HG03520 (cell line): ENCODE results near the gene XPO4.

Source experiments
- ATAC-seq: cut with Tn5 transposase; IDR thresholded peaks from one replicate; pipeline ENCODE4 v1.9.1; 2021; ENCODE audit warnings: mild to moderate bottlenecking, moderate library complexity; ENCODE audit not compliant: unreplicated experiment

Gene XPO4

GRCh38 chr13:20831254-20831653 lies 71.3 kb downstream of the XPO4 start:
- ATAC-seq, result no peak

DNA sequence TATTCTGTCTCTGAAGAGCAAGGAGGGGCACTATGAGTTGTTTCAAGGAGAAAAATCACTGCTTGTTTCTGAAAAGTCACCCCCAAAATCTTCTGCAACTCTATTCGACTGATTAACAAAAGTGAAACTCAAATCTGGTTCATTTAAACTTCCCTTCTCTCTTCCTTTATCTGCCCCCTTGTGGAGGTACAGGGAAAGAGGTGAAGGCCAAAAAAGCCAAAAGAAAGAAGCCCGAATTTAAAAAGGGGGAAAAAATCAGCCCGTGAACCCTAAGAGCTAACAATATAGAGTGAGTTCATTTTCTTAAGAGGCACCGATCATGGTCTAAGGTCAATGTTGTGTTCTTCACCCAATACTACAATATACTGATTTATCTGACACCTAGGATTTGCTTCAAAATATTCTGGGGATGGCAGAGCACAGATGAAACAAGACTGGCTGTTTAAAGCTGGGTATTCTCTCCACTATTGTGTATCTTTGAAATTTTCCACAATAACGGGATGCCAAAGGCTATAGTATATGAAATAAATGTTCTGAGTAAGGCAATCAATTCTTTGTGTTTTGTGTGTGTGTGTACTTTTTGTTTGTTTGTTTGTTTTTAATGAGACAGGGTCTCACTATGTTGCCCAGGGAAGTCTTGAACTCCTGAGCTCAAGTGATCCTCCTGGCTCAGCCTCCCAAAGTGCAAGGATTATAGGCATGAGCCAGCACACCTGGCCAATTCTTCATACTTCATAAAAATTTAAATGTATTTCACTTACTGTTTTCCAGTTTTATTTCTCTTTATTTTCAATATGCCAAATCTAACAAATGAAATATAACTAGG lies 73.8 kb downstream of the XPO4 start:
- no peak for ATAC-seq

- no peak for ATAC-seq
These were observed 75.5 kb downstream of the XPO4 start for GRCh38 chr13:20826843-20827560.

DNA sequence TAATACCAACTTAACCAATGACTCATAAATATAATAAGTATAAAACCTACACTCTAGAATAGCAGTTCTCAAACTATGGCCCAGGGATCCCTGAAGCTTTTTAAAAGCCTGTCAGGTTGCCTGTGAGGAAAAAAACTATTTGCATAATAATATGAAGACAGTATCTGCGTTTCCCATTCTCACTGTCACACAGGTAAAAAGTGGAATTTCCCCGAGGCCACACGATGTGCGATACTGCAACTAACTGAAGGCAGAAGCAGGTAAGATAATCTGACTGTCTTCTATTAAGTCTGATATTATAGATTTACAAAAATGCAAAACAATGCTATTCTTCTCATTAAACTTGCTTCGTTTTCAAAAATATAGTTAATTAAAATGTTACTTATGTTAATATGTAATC lies 76.2 kb downstream of the XPO4 start:
- ATAC-seq, result no peak

GRCh38 chr13:20825477-20825875 lies 77.1 kb downstream of the XPO4 start:
- no peak for ATAC-seq

GRCh38 chr13:20824762-20825476 lies 77.6 kb downstream of the XPO4 start:
- no peak for ATAC-seq

DNA sequence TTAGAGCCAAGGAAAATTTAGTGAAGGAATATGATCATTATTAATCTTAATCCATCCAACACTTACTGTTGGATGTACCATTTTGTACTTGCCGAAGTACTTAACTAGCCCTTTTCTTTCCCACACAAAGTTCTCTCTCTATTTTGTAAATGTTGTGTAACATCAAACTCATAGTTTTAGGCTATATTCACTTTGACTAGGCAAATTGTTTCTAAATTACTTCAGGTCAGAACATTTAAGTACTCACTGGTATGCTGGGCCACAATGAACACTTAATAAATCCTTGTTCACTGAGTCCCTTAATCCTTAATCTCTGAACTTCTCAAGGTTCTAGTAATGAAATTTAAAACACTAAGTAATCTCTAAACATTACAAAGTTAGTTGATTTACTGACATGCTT lies 79.5 kb downstream of the XPO4 start:
- ATAC-seq, result no peak

DNA sequence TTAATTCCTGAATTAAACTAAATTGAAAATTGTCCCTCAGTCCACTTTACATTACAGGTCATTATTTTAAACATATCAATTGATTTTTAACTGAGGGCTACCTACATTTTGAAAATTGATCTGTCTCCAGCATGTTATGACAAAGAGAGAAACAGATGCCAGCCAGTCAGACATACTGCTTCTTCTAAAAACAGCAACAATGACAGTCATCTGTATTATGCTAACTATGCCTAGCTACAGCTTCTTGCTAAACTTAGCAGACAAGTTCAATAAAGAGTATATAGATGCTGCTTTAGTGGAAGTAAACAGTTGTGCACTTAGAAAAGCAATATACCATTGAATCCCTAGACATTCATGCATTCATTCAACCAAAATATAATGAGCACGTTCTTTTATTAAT lies 80.1 kb downstream of the XPO4 start:
- no peak for ATAC-seq

GRCh38 chr13:20819715-20820114 lies 82.8 kb downstream of the XPO4 start:
- no peak for ATAC-seq

- ATAC-seq, result no peak
These were observed 87.1 kb downstream of the XPO4 start for GRCh38 chr13:20815464-20815863.

- no peak for ATAC-seq
These were observed 88.2 kb downstream of the XPO4 start for GRCh38 chr13:20814224-20814910.

DNA sequence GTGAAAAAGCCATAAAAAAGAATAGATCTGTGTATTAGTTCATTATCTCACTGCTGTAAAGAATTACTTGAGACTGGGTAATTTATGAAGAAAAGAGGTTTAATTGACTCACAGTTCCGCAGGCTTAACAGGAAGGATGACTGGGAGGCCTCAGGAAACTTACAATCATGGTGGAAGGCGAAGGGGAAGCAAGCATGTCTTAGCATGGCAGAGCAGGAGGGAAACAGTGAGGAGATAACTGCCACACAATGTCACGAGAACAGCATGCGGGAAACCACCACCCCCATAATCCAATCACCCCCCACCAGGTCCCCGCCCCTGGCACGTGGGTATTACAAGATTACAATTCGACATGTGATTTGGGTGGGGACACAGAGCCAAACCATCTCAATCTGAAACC lies 89.7 kb downstream of the XPO4 start:
- ATAC-seq, result no peak

DNA sequence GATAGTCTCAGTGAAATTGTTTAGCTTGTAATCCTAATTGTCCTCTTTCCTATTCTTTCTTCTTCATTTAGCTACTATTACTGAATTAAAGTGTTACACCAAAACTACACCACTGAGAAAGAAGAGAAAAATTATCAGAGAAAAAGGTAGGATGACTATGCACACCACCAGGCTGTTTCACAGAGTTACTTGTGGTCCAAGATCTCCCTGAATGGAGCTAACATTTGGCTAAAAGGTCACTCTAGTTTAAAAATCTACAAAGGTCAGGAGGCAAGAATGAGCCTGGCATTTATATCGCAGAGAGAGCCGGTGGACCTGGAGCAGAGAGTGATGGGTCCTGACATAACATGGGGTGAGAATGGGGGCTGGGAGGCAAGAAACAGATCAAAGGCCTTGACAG lies 91.7 kb downstream of the XPO4 start:
- ATAC-seq, result no peak

GRCh38 chr13:20808874-20809273 lies 93.7 kb downstream of the XPO4 start:
- ATAC-seq, result no peak

GRCh38 chr13:20803180-20803965 lies 99.2 kb downstream of the XPO4 start:
- no peak for ATAC-seq

DNA sequence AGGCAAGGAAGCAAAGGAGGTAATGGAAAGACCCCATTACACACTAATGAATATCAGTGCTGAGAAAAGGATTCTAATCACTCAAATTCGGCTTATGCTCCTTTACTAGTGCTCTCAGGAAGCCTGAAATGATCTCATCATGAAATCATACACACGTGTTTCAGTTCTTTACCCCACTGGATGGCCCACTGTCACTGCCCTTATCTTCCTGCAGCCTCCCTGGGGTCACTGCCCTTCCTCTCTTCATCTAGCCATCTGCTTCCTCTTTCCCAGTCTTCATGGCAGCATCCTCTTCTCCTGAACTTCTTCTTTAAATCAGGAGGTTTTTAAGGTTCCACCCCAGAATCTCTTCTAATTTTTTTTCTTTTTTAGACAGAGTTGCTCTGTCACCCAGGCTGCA lies 100.8 kb downstream of the XPO4 start:
- no peak for ATAC-seq

DNA sequence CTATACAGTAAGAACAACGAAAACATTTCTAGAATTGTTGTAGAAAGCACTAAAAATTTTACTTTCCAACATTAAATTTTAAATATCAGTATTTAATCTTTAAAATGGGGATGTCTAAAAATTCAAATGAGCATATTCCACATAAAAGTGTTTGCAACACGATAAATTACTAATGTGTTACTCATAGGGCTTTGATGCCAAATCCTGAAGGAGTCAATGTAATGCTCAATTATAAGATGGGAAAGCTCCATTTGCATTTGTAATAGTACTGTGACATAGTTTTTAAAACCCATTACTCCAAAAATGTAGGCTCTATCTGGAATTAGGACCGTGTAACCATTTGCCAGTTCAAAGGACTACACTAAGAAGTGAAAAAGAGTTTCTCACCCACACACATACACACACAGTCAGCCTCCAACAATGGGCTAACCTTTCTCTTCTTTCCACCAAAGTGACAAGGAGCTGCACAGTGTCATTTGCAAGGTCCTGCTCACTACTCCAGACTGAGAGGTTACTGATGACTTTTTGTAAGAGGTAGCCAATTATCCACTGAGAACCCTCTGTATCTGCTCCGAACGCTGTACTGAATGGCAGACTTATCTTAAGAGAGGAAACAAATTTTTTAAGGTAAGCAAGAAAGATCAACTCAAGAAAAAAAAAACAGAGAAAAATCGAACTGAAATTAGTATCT lies 102.7 kb downstream of the XPO4 start:
- no peak for ATAC-seq

GRCh38 chr13:20798027-20798426 lies 104.5 kb downstream of the XPO4 start:
- ATAC-seq, result no peak

GRCh38 chr13:20796791-20797508 lies 105.6 kb downstream of the XPO4 start:
- ATAC-seq, result no peak
